ENCODE data around the gene NAA35. TPM values are rescaled to one million over a fixed set of nuclear protein-coding genes. Genes with fewer than 3 reads are reported as not detected.

NAA35 gene
- polyA plus RNA-seq, 1 experiment: 9.8 TPM

- TF ChIP-seq, protein P1, sequence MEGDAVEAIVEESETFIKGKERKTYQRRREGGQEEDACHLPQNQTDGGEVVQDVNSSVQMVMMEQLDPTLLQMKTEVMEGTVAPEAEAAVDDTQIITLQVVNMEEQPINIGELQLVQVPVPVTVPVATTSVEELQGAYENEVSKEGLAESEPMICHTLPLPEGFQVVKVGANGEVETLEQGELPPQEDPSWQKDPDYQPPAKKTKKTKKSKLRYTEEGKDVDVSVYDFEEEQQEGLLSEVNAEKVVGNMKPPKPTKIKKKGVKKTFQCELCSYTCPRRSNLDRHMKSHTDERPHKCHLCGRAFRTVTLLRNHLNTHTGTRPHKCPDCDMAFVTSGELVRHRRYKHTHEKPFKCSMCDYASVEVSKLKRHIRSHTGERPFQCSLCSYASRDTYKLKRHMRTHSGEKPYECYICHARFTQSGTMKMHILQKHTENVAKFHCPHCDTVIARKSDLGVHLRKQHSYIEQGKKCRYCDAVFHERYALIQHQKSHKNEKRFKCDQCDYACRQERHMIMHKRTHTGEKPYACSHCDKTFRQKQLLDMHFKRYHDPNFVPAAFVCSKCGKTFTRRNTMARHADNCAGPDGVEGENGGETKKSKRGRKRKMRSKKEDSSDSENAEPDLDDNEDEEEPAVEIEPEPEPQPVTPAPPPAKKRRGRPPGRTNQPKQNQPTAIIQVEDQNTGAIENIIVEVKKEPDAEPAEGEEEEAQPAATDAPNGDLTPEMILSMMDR (IDR thresholded peaks at IDR 0.05; ENCODE audit: insufficient read depth, low read depth, low read length): no peak
- no peak for DNase-seq (ENCODE audit: low read depth)
- Histone ChIP-seq H3K4me3 (ENCODE audit: low read depth, low read length) (no peak overlapping the region), H3K36me3 (ENCODE audit: control insufficient read depth, insufficient read depth, low read length) (peaks cover 3% of the 10 kb centered on the region), H3K27me3 (ENCODE audit: control insufficient read depth, insufficient read depth, low read length) (no peaks in the 10 kb centered on the region)
- POLR2A ChIA-PET: no interaction called here
- CTCF ChIA-PET: no interaction called here
These were observed 2.2 kb downstream of the NAA35 start for GRCh38 chr9:85942913-85943709.

DNA sequence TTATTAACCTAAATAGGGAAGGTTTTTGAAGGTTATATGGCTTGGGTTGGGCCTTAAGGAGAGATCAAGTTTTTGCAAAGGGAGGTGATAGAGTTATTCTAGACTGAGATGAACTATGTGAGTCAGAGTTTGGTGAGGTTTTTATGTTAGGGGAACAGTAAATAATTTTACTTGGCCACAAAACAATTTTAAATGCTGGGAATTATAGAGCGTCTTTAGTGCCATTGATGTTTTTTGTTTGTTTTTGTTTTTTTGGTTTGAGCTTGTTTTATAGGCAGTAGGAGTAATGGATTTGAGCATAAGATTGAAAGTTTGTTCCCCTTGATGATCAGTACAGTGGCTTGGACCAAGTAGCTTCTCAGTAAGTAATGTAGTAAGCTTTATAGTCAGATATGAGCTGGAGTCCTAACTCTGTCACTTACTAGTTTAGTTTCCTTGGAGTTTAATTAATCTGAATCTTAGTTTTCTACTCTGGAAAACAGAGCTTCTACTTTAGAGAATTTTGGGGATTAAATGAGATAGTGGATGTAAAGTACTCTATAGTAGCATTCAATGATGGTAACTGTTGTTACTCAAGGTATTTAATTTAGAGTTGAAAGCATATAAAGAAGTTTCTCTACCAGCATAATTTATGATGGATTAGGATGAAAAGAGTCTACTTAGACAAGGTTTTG is 2.9 kb downstream of the NAA35 start:
- Histone ChIP-seq H3K36me3 (ENCODE audit: control insufficient read depth, insufficient read depth, low read length) (peaks cover 3% of the 10 kb centered on the region), H3K4me3 (ENCODE audit: low read depth, low read length) (no peak overlapping the region), H3K27me3 (ENCODE audit: control insufficient read depth, insufficient read depth, low read length) (no peaks in the 10 kb centered on the region)
- ChIA-PET POLR2A (no interaction called here), CTCF (no interaction called here)
- TF ChIP-seq, protein P1 (IDR thresholded peaks at IDR 0.05; ENCODE audit: insufficient read depth, low read depth, low read length): no peak
- no peak for DNase-seq (ENCODE audit: low read depth)

DNA sequence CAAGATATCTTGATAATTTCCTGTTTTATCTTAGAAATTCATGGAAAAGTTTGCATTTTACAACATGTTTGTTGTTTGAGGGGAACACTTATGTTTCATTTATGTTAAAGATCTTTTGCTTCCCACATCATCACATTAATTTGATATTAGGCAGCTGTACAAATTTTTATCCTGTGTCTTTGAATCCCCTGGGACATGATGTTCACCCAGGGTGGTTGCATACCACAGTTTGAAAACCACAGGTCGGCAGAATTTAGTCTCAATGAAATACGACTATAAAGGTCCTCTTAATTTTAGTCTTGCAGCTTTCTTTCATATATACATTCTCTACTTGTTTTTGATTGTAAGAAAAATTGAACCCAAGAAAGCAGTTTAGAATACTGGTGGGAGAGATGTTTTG is 3.7 kb downstream of the NAA35 start:
- Histone ChIP-seq H3K36me3 (ENCODE audit: control insufficient read depth, insufficient read depth, low read length) (peaks cover 3% of the 10 kb centered on the region), H3K4me3 (ENCODE audit: low read depth, low read length) (no peak overlapping the region), H3K27me3 (ENCODE audit: control insufficient read depth, insufficient read depth, low read length) (no peaks in the 10 kb centered on the region)
- TF ChIP-seq, protein P1 (IDR thresholded peaks at IDR 0.05; ENCODE audit: insufficient read depth, low read depth, low read length): no peak
- DNase-seq (ENCODE audit: low read depth): no peak
- CTCF ChIA-PET: interaction anchor here (1.0 kb wide), 1 partner anchor 100 kb away, joined by 3 read pairs; no protein-coding TSS in a partner anchor
- POLR2A ChIA-PET: no interaction called here

- Histone ChIP-seq H3K27me3 (ENCODE audit: control insufficient read depth, insufficient read depth, low read length) (no peaks in the 10 kb centered on the region), H3K36me3 (ENCODE audit: control insufficient read depth, insufficient read depth, low read length) (peaks cover 3% of the 10 kb centered on the region; the same call in 1 of the 2 replicates), H3K4me3 (ENCODE audit: low read depth, low read length) (no peak overlapping the region)
- TF ChIP-seq, protein P1 (IDR thresholded peaks at IDR 0.05; ENCODE audit: insufficient read depth, low read depth, low read length): no peak
- CTCF ChIA-PET: no interaction called here
- DNase-seq (ENCODE audit: low read depth): no peak
- POLR2A ChIA-PET: no interaction called here
These were observed 8.8 kb downstream of the NAA35 start for GRCh38 chr9:85949586-85950335.

- H3K27me3 ChIP-seq (ENCODE audit: control insufficient read depth, insufficient read depth, low read length): no peaks in the 10 kb centered on the region
- POLR2A ChIA-PET: no interaction called here
- CTCF ChIA-PET: no interaction called here
- H3K4me3 ChIP-seq (ENCODE audit: low read depth, low read length): no peak overlapping the region
- DNase-seq (ENCODE audit: low read depth): no peak
- TF ChIP-seq, protein P1 (IDR thresholded peaks at IDR 0.05; ENCODE audit: insufficient read depth, low read depth, low read length): no peak
- peaks cover 1% of the 10 kb centered on the region; the same call in 1 of the 2 replicates for H3K36me3 ChIP-seq (ENCODE audit: control insufficient read depth, insufficient read depth, low read length)
These were observed 19.0 kb downstream of the NAA35 start for GRCh38 chr9:85959955-85960354.
